H1 (cell line): ENCODE data around the gene RRAD.

Experiments used
- CBX5 ChIP-seq: fragments of 300-800, 300-1000 bp; sonication (generic); IDR thresholded peaks from 2 replicates; pipeline ENCODE4 v1.7.1; 2016; ENCODE audit warnings: antibody characterized with exemption, low read length, low read depth
- MAX ChIP-seq: IDR thresholded peaks from 2 replicates; pipeline ENCODE4 v1.6.1; 2012; ENCODE audit warnings: inconsistent platforms
- PHF8 ChIP-seq: fragments of 200-600 bp; sonication (generic); conservative IDR thresholded peaks from 2 replicates; pipeline ENCODE4 v1.7.1; 2012; ENCODE audit warnings: low read depth, mild to moderate bottlenecking, inconsistent platforms, low read length, moderate library complexity
- POLR2A ChIP-seq, 2 experiments: IDR thresholded peaks; 1 replicate in 1 of 2; 2 replicates in 1 of 2; pipeline ENCODE4 v1.6.1; 2011; ENCODE audit warnings: low read depth in 2 of 2, low read length in 2 of 2, mild to moderate bottlenecking in 2 of 2; ENCODE audit errors: control extremely low read depth in 1 of 2
- POLR2AphosphoS5 ChIP-seq: IDR thresholded peaks from 2 replicates; pipeline ENCODE4 v1.6.1; 2011; ENCODE audit warnings: low read depth, low read length
- SIX5 ChIP-seq: IDR thresholded peaks from 2 replicates; pipeline ENCODE4 v1.6.1; 2011; ENCODE audit warnings: mild to moderate bottlenecking, low read depth, low read length
- SRF ChIP-seq: IDR thresholded peaks from 2 replicates; pipeline ENCODE4 v1.6.1; 2011; ENCODE audit warnings: mild to moderate bottlenecking, low read depth, low read length, moderate library complexity
- USF2 ChIP-seq: IDR thresholded peaks from 2 replicates; pipeline ENCODE4 v1.6.1; 2011; ENCODE audit warnings: low read length, improper control_type of control experiment
- ZNF274 ChIP-seq: IDR thresholded peaks from 2 replicates; pipeline ENCODE4 v1.7.0; 2012; ENCODE audit warnings: low read length, borderline replicate concordance; ENCODE audit errors: extremely low read depth
- TF ChIP-seq, protein P1 (sequence below), 3 experiments: IDR thresholded peaks; 1 replicate in 2 of 3; 2 replicates in 1 of 3; pipeline versions ENCODE4 v1.5.1 to v1.6.1; 2011; ENCODE audit warnings: low read length in 3 of 3, mild to moderate bottlenecking in 3 of 3, inconsistent platforms in 2 of 3, low read depth in 1 of 3, moderate library complexity in 1 of 3; ENCODE audit not compliant: insufficient read depth in 1 of 3; ENCODE audit errors: control extremely low read depth in 1 of 3

- no peak for TF ChIP-seq MAX
- TF ChIP-seq POLR2A (IDR thresholded peaks at IDR 0.05; ENCODE audit: control extremely low read depth in 1 of 2, low read depth in 2 of 2, low read length in 2 of 2), result no peak
- TF ChIP-seq POLR2AphosphoS5, result no peak
- no peak for TF ChIP-seq USF2
- TF ChIP-seq, protein P1, sequence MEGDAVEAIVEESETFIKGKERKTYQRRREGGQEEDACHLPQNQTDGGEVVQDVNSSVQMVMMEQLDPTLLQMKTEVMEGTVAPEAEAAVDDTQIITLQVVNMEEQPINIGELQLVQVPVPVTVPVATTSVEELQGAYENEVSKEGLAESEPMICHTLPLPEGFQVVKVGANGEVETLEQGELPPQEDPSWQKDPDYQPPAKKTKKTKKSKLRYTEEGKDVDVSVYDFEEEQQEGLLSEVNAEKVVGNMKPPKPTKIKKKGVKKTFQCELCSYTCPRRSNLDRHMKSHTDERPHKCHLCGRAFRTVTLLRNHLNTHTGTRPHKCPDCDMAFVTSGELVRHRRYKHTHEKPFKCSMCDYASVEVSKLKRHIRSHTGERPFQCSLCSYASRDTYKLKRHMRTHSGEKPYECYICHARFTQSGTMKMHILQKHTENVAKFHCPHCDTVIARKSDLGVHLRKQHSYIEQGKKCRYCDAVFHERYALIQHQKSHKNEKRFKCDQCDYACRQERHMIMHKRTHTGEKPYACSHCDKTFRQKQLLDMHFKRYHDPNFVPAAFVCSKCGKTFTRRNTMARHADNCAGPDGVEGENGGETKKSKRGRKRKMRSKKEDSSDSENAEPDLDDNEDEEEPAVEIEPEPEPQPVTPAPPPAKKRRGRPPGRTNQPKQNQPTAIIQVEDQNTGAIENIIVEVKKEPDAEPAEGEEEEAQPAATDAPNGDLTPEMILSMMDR (IDR thresholded peaks at IDR 0.05; ENCODE audit: control extremely low read depth in 1 of 3, insufficient read depth in 1 of 3, low read depth in 1 of 3, low read length in 3 of 3), result no peak
- no peak for TF ChIP-seq SIX5
- TF ChIP-seq PHF8, result no peak
- no peak for TF ChIP-seq SRF
- no peak for TF ChIP-seq ZNF274
- TF ChIP-seq CBX5, result no peak
These were observed 24.1 kb upstream of the RRAD start for GRCh38 chr16:66949472-66949871.
